Hematopoietic multipotent progenitor cell treated with erythropoietin and hydrocortisone succinate and interleukin-3 and kit ligand, for 6 days (in vitro differentiated cells): Measurements from ENCODE around the gene PPP1R1B.
A peak's percentile ranks its signal among the peaks of the same experiment; 100 is the strongest.
"Not testable (repeated sequence)": the region's sequence is repeated elsewhere in the genome, so short reads cannot be mapped to it uniquely, and the experiment has no call there.

Source experiments
- DNase-seq: peaks from one replicate; pipeline ENCODE4 v3.0.0-alpha.2; 2015

The PPP1R1B gene

GRCh38 chr17:39626171-39627046 is at the start of gene PPP1R1B:
Gene PPP1R1B, plus strand, starts transcription at chr17:39626952. Its CDS starts 441 bp downstream, at chr17:39627393.
- no peak for DNase-seq

- DNase-seq, result no peak
Measured at GRCh38 chr17:39578272-39578671, 48.5 kb upstream of the PPP1R1B start.

- no peak for DNase-seq
Measured at GRCh38 chr17:39579318-39580081, 47.3 kb upstream of the PPP1R1B start.

GRCh38 chr17:39580082-39580468 is 46.7 kb upstream of the PPP1R1B start:
- DNase-seq, result no peak

GRCh38 chr17:39581071-39581758 is 45.5 kb upstream of the PPP1R1B start:
- no peak for DNase-seq

- no peak for DNase-seq
Measured at GRCh38 chr17:39581759-39582085, 45.0 kb upstream of the PPP1R1B start.

GRCh38 chr17:39582658-39583057 is 44.1 kb upstream of the PPP1R1B start:
- no peak for DNase-seq

- not testable (repeated sequence) for DNase-seq
Measured at GRCh38 chr17:39590180-39590579, 36.6 kb upstream of the PPP1R1B start.

- DNase-seq, result peak; percentile 76
Measured at GRCh38 chr17:39591958-39592954, 34.5 kb upstream of the PPP1R1B start.

GRCh38 chr17:39593371-39593770 is 33.4 kb upstream of the PPP1R1B start:
- DNase-seq, result no peak

GRCh38 chr17:39595294-39595693 is 31.5 kb upstream of the PPP1R1B start:
- no peak for DNase-seq

- no peak for DNase-seq
Measured at GRCh38 chr17:39595928-39596510, 30.7 kb upstream of the PPP1R1B start.

- DNase-seq, result no peak
Measured at GRCh38 chr17:39596543-39597267, 30.0 kb upstream of the PPP1R1B start.

- no peak for DNase-seq
Measured at GRCh38 chr17:39597372-39598046, 29.2 kb upstream of the PPP1R1B start.

GRCh38 chr17:39598047-39598481 is 28.7 kb upstream of the PPP1R1B start:
- DNase-seq, result no peak

- DNase-seq, result no peak
Measured at GRCh38 chr17:39598630-39599003, 28.1 kb upstream of the PPP1R1B start.

- DNase-seq, result no peak
Measured at GRCh38 chr17:39599004-39599664, 27.6 kb upstream of the PPP1R1B start.

- DNase-seq, result no peak
Measured at GRCh38 chr17:39599665-39600231, 27.0 kb upstream of the PPP1R1B start.

GRCh38 chr17:39600288-39600996 is 26.3 kb upstream of the PPP1R1B start:
- no peak for DNase-seq
